ENCODE measurements around the gene TBC1D10A.

TBC1D10A gene

GRCh38 chr22:30314915-30315314 lies 11.8 kb downstream of the TBC1D10A start:
- TF ChIP-seq CTCF (IDR thresholded peaks at IDR 0.05) = no peak

- TF ChIP-seq CTCF (IDR thresholded peaks at IDR 0.05) = no peak
Observed at GRCh38 chr22:30313527-30314363, 13.0 kb downstream of the TBC1D10A start.

- no peak for TF ChIP-seq CTCF (IDR thresholded peaks at IDR 0.05)
Observed at GRCh38 chr22:30312053-30312452, 14.7 kb downstream of the TBC1D10A start.

- no peak for TF ChIP-seq CTCF (IDR thresholded peaks at IDR 0.05)
Observed at GRCh38 chr22:30310881-30311771, 15.6 kb downstream of the TBC1D10A start.

GRCh38 chr22:30309951-30310741 lies 16.6 kb downstream of the TBC1D10A start:
- TF ChIP-seq CTCF (IDR thresholded peaks at IDR 0.05) = no peak

GRCh38 chr22:30308518-30309230 lies 18.1 kb downstream of the TBC1D10A start:
- TF ChIP-seq CTCF (IDR thresholded peaks at IDR 0.05) = no peak

All from LNCAP (cell line).